Skeletal muscle cell (primary cell): Measurements from ENCODE around the gene DBF4B.
A peak's percentile ranks its signal among the peaks of the same experiment; 100 is the strongest.

Source experiments
- DNase-seq: peaks from one replicate; pipeline ENCODE4 v3.0.0-alpha.2; 2010; ENCODE audit warnings: low read depth
- H3K4me3 ChIP-seq: 2 replicates; pipeline ENCODE4 v1.5.1; 2011; ENCODE audit warnings: low read depth, mild to moderate bottlenecking, control low read depth, low read length, moderate library complexity

The DBF4B gene

GRCh38 chr17:44774271-44775135 lies 66.0 kb downstream of the DBF4B start:
- peak overlapping the region; percentile 70 for H3K4me3 ChIP-seq
- DNase-seq: no peak

GRCh38 chr17:44775136-44775837 lies 66.8 kb downstream of the DBF4B start:
- H3K4me3 ChIP-seq: peak overlapping the region; percentile 70
- peak; percentile 91 for DNase-seq

- peak overlapping the region; percentile 70 for H3K4me3 ChIP-seq
- no peak for DNase-seq
Observed at GRCh38 chr17:44775838-44776621, 67.6 kb downstream of the DBF4B start.

GRCh38 chr17:44776628-44777393 lies 68.3 kb downstream of the DBF4B start:
- H3K4me3 ChIP-seq: no peak overlapping the region
- no peak for DNase-seq

- no peak overlapping the region for H3K4me3 ChIP-seq
- no peak for DNase-seq
Observed at GRCh38 chr17:44777394-44778348, 69.2 kb downstream of the DBF4B start.

- no peak for DNase-seq
- peak overlapping the region; percentile 52 for H3K4me3 ChIP-seq
Observed at GRCh38 chr17:44778656-44779210, 70.3 kb downstream of the DBF4B start.

GRCh38 chr17:44779211-44780025 lies 71.0 kb downstream of the DBF4B start:
- DNase-seq: peak; percentile 31
- H3K4me3 ChIP-seq: peak overlapping the region; percentile 52

GRCh38 chr17:44780161-44780560 lies 71.7 kb downstream of the DBF4B start:
- DNase-seq: no peak
- no peak overlapping the region for H3K4me3 ChIP-seq

GRCh38 chr17:44780845-44781480 lies 72.5 kb downstream of the DBF4B start:
- no peak for DNase-seq
- H3K4me3 ChIP-seq: no peak overlapping the region

GRCh38 chr17:44781551-44782325 lies 73.3 kb downstream of the DBF4B start:
- H3K4me3 ChIP-seq: no peak overlapping the region
- no peak for DNase-seq

- DNase-seq: no peak
Observed at GRCh38 chr17:44782326-44782850, 73.9 kb downstream of the DBF4B start.

GRCh38 chr17:44785921-44786320 lies 77.5 kb downstream of the DBF4B start:
- H3K4me3 ChIP-seq: no peak overlapping the region
- DNase-seq: no peak

More at GRCh38 chr17:44782326-44782850, 73.9 kb downstream of the DBF4B start:
- no peak overlapping the region for H3K4me3 ChIP-seq

- H3K4me3 ChIP-seq: no peak overlapping the region
- no peak for DNase-seq
Observed at GRCh38 chr17:44786551-44787081, 78.2 kb downstream of the DBF4B start.

- no peak for DNase-seq
Observed at GRCh38 chr17:44787271-44787940, 78.9 kb downstream of the DBF4B start.

GRCh38 chr17:44788139-44788538 lies 79.7 kb downstream of the DBF4B start:
- DNase-seq: no peak
- no peak overlapping the region for H3K4me3 ChIP-seq

More at GRCh38 chr17:44787271-44787940, 78.9 kb downstream of the DBF4B start:
- no peak overlapping the region for H3K4me3 ChIP-seq
